Activated CD4-positive, CD25-positive, alpha-beta regulatory T cell (primary cell): ENCODE measurements around the gene SUV39H2.
"Not testable (repeated sequence)": the region's sequence is repeated elsewhere in the genome, so short reads cannot be mapped to it uniquely, and the experiment has no call there.

Experiments
- DNase-seq, 4 experiments: peaks; one replicate each; lab custom pipeline; 2025; lab: John Stamatoyannopoulos, UW

Gene SUV39H2

GRCh38 chr10:14876764-14877163, 1.9 kb upstream of the SUV39H2 start:
- DNase-seq = no peak

- DNase-seq = peak in 2 of 4 experiments; percentile 12 to 44
These were observed 660 bp downstream of the SUV39H2 start for GRCh38 chr10:14879124-14879927.

DNA sequence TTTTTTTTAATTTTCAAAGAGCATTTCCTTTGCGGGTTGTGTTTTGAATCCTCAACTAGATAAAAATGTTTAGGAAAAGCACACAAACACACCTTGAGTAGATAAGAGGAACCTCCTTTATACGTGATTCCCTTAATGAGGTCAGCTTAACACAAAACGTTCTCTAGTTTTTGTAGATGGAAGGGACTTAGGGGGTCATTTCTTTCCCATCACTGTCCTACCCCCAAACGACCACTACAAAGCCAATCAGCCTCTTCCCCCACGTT, 1.2 kb downstream of the SUV39H2 start:
- no peak for DNase-seq

DNA sequence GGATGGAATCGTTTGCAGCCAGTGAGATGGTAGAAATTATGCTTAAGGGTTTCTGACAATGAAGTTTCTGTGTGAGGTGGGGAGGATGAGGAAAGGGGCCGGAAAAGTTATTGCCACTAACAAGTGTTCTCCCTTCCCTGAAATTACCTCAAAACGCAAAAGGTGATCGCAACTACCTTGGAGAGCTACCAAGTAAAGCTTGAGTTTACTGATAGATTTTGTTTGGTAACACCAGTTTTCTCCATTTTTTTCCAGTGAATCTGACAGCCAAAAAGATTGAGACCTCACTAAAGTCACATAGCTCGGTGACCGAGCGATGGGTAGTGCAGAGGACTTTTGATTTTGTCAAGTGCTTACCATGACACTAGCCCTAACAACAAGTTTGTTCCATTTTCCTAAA, 1.6 kb downstream of the SUV39H2 start:
- no peak for DNase-seq

- no peak for DNase-seq
These were observed 5.4 kb downstream of the SUV39H2 start for GRCh38 chr10:14884082-14884481.

GRCh38 chr10:14889318-14889717, 10.7 kb downstream of the SUV39H2 start:
- DNase-seq = no peak

DNA sequence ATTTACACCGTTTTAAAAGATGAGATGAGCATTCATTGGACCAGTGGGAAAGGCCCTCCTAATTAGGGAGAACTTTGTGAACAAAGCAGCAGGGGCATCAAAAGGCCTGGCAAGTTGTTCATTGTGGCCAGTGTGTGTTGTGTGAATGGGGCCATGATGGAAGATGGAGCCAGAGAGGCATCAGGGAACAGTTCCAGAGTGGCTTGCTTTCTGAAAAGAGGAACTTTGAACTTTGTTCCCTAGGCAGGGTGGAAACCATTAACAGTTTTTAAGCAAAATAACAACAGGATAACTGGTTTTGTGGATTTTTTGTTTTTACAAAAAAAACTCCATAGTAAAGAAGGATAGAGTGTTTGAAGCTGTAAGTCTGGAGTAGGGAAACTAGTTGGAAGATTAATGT, 12.5 kb downstream of the SUV39H2 start:
- DNase-seq = no peak

DNA sequence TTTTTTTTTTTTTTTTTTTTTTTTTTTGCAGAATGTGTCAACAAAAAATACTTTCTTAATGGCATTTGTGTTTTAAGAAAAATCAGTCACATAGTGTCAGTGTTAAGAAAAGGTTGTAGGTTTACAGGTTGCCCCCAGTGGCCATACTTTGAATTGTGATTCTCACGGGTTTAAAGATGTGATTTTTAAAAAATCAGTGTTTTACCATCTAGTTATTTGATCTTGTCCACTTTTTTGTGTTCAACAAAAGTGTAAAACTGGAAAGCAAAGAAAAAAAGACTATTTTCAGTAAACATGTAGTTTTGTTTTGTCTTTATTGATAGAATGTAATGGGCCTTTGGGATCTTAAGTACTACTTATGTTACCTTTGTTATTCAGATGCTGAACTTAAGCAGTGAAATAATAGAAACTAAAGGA, 25.7 kb downstream of the SUV39H2 start:
- DNase-seq = no peak

DNA sequence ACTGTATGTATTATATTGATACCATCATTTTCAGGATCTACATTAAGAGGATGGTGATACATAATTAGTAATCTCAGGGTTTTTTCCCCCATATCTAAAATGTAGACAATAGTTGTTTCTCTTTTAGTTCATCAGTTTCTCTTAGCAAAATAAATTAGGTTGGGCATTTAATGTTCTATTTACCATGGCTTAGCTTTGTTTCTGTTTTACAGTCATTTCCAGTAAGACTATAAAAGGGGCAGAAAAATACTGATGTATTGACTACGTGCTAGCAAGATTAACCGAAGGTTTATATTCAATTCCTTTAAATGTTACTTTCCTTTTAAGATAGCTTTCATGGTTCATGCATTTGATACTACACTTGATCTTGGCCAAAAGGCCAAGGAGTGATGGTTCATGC, 26.2 kb downstream of the SUV39H2 start:
- no peak for DNase-seq

DNA sequence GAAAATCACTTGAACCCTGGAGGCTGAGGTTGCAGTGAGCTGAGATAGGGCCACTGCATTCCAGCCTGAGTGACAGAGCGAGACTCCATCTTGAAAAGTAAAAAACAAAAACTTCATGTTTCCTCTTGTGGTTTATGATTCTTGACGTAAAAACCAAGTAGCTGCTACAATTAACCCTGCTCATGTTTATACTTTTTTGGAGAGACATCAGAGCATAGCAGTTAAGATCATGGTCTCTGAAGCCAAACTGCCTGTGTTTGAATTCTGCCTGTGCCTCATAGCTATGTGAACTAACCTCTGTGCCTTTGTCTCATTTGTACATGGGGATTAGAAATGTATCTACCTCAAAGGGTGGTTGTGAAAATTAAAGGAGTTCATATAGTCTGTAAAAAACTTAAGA, 27.2 kb downstream of the SUV39H2 start:
- no peak for DNase-seq

DNA sequence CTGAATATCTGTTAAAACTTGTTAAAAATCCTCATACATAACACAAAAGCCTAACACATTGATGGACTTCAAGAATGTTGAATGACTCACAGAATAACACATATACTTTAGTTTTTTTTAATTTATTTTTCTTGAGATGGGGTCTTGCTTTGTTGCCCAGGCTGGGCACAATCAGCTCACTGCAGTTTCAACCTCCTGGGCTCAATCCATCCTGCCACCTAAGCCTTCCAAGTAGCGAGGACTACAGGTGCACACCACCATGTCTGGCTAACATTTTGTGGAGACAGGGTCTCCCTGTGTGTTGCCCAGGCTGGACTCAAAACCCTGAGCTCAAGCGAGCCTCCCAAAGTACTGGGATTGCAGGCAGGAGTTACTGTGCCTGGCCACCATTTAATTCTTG, 28.1 kb downstream of the SUV39H2 start:
- no peak for DNase-seq

- not testable (repeated sequence) for DNase-seq
These were observed 28.9 kb downstream of the SUV39H2 start for GRCh38 chr10:14907591-14907990.

- DNase-seq = no peak
These were observed 30.4 kb downstream of the SUV39H2 start for GRCh38 chr10:14909101-14909500.

- DNase-seq = no peak
These were observed 32.3 kb downstream of the SUV39H2 start for GRCh38 chr10:14910953-14911352.

DNA sequence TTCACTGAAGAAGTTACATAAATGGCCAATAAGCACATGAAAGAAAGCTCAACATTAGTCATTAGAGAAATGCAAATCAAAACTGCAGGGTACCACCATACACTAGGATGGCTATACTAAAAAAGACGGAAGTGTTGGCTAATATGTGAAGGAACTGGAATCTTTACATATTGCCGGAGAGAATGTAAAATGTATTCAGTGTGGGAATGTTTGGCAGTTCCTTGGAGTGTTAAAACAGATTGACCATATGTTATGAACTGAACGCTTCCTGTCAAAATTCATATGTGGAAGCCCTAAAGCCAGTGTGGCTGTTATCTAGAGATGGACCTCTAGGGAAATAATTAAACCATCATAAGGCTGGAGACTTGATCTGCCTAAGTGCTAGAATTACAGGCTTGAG, 33.1 kb downstream of the SUV39H2 start:
- DNase-seq = no peak

DNA sequence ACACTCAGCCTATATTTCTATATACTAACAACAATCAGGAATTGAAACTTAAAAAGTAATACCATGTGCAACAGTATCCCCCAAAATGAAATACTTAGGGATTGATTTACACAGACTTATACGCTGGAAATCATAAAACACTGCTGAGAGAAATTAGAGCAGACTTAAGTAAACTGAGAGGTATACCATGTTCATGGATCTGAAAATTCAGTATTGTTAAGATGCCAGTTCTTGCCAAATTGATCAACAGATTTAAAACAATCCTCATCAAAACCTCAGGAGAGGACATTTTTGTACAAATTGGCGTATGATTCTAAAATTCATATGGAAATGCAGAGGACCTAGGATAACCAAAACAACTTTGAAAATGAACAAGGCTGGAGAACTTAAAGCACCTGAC, 37.9 kb downstream of the SUV39H2 start:
- no peak for DNase-seq

- DNase-seq = no peak
These were observed 39.2 kb downstream of the SUV39H2 start for GRCh38 chr10:14917827-14918226.

- no peak for DNase-seq
These were observed 40.3 kb downstream of the SUV39H2 start for GRCh38 chr10:14918964-14919363.

DNA sequence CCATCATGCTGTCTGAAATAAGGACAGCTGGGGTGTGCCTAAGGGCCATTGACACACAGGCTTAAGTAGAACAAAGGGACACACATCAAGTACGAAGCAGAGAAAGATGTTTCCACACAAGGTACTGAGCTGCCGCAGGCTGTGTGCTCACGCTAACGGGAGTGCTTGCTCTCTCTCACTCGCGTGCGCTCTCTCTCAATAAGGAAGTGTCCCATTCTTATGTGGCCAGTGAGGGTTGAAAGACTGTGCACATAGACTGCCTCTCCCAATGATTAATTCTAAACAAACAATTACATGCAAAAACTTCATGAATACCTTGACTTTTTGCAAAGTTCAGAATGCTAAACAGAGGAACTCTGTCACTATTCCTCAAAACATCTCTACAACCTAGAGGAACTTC, 45.3 kb downstream of the SUV39H2 start:
- DNase-seq = no peak

GRCh38 chr10:14925268-14925667, 46.6 kb downstream of the SUV39H2 start:
- no peak for DNase-seq

DNA sequence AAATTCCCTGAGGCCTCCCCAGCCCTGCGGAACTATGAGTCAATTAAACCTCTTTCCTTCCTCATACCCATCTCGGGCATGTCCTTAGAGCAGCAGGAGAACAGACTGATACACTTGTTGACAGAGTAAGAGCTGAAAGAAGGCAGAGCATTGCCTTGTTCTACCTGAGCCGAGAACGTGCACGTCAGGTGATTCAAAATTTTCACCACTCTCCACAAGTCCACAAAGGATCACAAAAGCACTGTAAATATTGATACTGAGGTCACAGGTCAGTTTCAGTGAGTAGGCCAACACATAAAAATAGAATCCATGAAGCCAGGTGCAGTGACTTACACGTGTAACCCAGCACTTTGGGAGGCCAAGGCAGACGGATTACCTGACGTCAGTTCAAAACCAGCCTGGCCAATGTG, 47.4 kb downstream of the SUV39H2 start:
- no peak for DNase-seq

GRCh38 chr10:14926722-14927416, 48.2 kb downstream of the SUV39H2 start:
- no peak for DNase-seq

- no peak for DNase-seq
These were observed 51.9 kb downstream of the SUV39H2 start for GRCh38 chr10:14930610-14931009.

- no peak for DNase-seq
These were observed 57.9 kb downstream of the SUV39H2 start for GRCh38 chr10:14936584-14936983.
